Transverse colon (tissue), 3 donors: ENCODE measurements around the gene WDR18.

Source experiments
- CTCF ChIP-seq, 5 experiments: fragments of 200-600 bp in 3 of 5; fragments of 450-650 bp in 2 of 5; sonication (generic) in 3 of 5; IDR thresholded peaks; 1 replicate in 2 of 5; 2 replicates in 3 of 5; pipeline ENCODE4 v1.5.1; 2016 to 2017; ENCODE audit warnings: antibody characterized with exemption in 5 of 5, inconsistent platforms in 3 of 5, mild to moderate bottlenecking in 2 of 5, moderate library complexity in 1 of 5
- POLR2A ChIP-seq: fragments of 450-650 bp; IDR thresholded peaks from one replicate; pipeline ENCODE4 v1.6.1; 2016; ENCODE audit warnings: antibody characterized with exemption, mild to moderate bottlenecking, moderate library complexity

- TF ChIP-seq CTCF (IDR thresholded peaks at IDR 0.05) = no peak
- no peak for TF ChIP-seq POLR2A
Measured at GRCh38 chr19:991174-991931, 7.2 kb downstream of the WDR18 start.
